ENCODE results near the gene CDKAL1. TPM values are rescaled to one million over a fixed set of nuclear protein-coding genes. Genes with fewer than 3 reads are reported as not detected.
"Not testable (repeated sequence)": the region's sequence is repeated elsewhere in the genome, so short reads cannot be mapped to it uniquely, and the experiment has no call there.

Gene CDKAL1
- total RNA-seq, 5 donors from 2014 or later (not counting 1 experiment from before 2014, with no cell fraction given), result 18.8 to 29.9 (median 20.5) TPM

DNA sequence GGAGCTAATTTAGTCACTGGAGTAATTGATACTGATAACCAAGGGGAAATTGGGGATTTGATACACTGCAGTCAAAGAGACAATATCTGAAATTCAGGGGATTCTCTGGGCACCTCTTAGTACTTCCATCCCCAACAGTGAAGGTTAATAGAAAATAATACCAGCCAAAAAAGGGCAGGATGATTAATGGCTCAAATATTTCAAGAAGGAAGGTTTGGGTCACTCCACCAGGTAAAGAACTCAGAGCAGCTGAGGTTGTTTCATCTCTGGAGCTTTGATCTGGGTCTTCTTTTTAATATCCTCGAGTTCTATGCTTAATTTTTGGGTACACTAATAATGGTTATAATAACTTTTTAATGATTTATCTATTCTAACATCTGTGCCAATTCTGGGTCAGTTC, 70.8 kb downstream of the CDKAL1 start:
- no peak overlapping the region for H3K27ac Mint-ChIP-seq
- peaks cover 0 to 4% (median 0%) of the 10 kb centered on the region in 3 donors for H3K9me3 Mint-ChIP-seq
- H3K36me3 Mint-ChIP-seq, result peaks cover 50% of the 10 kb centered on the region
- Histone ChIP-seq H3K27me3 (replicated peaks in 1 of 2; ENCODE audit: control insufficient read depth in 2 of 2, extremely low read depth in 1 of 2, insufficient read depth in 2 of 2, low read length in 1 of 2) (no peaks in the 10 kb centered on the region), H3K27ac (ENCODE audit: low read length) (no peak overlapping the region), H3K36me3 (ENCODE audit: control insufficient read depth in 2 of 2, extremely low read depth in 1 of 2, insufficient read depth in 1 of 2, low read length in 1 of 2) (peaks cover 0 to under 1% of the 10 kb centered on the region in 2 donors), H3K9me3 (no peaks in the 10 kb centered on the region), H3K4me3 (ENCODE audit: control insufficient read depth in 1 of 2, extremely low read depth in 1 of 2, low read length in 1 of 2) (no peak overlapping the region), H3K4me1 (ENCODE audit: control insufficient read depth in 1 of 2, extremely low read depth in 1 of 2, insufficient read depth in 2 of 2, low read length in 2 of 2) (no peaks in the 10 kb centered on the region)
- H3K4me3 Mint-ChIP-seq, result no peak overlapping the region
- peaks cover 0 to 8% (median 0%) of the 10 kb centered on the region in 3 donors for H3K4me1 Mint-ChIP-seq
- ATAC-seq (replicated peaks in 1 of 4) (no peak), DNase-seq (no peak)
- ChIA-PET POLR2A (no interaction called here), CTCF (no interaction called here)
- no CpG with 5 or more reads among the region's 1 CpG for WGBS (ENCODE audit: insufficient coverage)
- H3K27me3 Mint-ChIP-seq, result no peaks in the 10 kb centered on the region

DNA sequence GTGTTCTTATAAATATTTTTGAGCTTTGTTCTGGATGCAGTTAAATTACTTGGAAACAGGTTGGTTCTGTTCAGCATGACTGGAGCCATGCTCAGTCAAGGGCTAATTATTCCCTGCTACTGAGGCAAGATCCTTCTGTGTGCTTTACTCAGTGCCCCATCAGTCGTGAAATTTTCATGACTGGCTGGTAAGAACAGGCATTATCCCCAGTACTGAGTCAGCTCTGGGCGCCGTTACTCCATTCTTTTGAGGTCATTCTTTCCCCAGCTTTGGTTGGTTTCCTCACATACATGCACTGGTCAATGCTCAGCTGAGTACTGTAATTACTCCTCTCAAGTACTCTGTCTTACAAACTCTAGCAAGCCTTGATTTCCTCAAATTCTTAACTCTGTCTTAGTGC, 71.3 kb downstream of the CDKAL1 start:
- Histone ChIP-seq H3K27me3 (replicated peaks in 1 of 2; ENCODE audit: control insufficient read depth in 2 of 2, extremely low read depth in 1 of 2, insufficient read depth in 2 of 2, low read length in 1 of 2) (no peaks in the 10 kb centered on the region), H3K4me1 (ENCODE audit: control insufficient read depth in 1 of 2, extremely low read depth in 1 of 2, insufficient read depth in 2 of 2, low read length in 2 of 2) (no peaks in the 10 kb centered on the region), H3K9me3 (no peaks in the 10 kb centered on the region), H3K36me3 (ENCODE audit: control insufficient read depth in 2 of 2, extremely low read depth in 1 of 2, insufficient read depth in 1 of 2, low read length in 1 of 2) (no peaks in the 10 kb centered on the region), H3K27ac (ENCODE audit: low read length) (no peak overlapping the region), H3K4me3 (ENCODE audit: control insufficient read depth in 1 of 2, extremely low read depth in 1 of 2, low read length in 1 of 2) (no peak overlapping the region)
- CTCF ChIA-PET, result no interaction called here
- no peaks in the 10 kb centered on the region for H3K27me3 Mint-ChIP-seq
- ATAC-seq (replicated peaks in 1 of 4) (no peak), DNase-seq (no peak)
- peaks cover 0 to 8% (median 0%) of the 10 kb centered on the region in 3 donors for H3K9me3 Mint-ChIP-seq
- H3K4me3 Mint-ChIP-seq, result no peak overlapping the region
- H3K27ac Mint-ChIP-seq, result no peak overlapping the region
- POLR2A ChIA-PET, result no interaction called here
- H3K4me1 Mint-ChIP-seq, result peaks cover 0 to 8% (median 0%) of the 10 kb centered on the region in 3 donors
- 97% methylated on average over 3 of the region's 3 CpGs for WGBS (ENCODE audit: insufficient coverage)
- peaks cover 54% of the 10 kb centered on the region for H3K36me3 Mint-ChIP-seq

DNA sequence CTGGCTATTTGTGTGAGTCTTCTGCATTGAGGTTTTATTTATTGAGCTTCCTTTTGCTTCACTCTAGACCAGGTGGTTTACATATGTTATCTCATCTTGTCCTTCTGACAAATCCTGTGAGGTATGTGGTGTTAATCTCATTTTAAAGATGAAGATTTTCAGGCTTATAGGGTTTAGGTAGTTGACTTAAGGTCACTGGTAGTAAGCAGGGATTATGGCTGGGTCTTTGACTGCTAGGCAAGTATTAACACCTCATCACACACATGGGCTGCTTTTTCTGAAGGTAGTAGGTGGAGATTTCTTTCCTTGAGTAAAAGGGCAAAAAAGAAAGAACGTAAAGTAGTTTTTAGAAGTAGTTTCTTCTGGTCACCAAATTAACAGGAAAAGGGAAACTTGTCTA, 72.6 kb downstream of the CDKAL1 start:
- H3K27ac Mint-ChIP-seq, result no peak overlapping the region
- no CpG with 5 or more reads among the region's 1 CpG for WGBS (ENCODE audit: insufficient coverage)
- no peak overlapping the region for H3K27ac ChIP-seq (ENCODE audit: low read length)
- no peak overlapping the region for H3K4me3 Mint-ChIP-seq
- peaks cover 0 to 3% (median under 1%) of the 10 kb centered on the region in 3 donors for H3K4me1 Mint-ChIP-seq
- H3K36me3 ChIP-seq (ENCODE audit: control insufficient read depth in 2 of 2, extremely low read depth in 1 of 2, insufficient read depth in 1 of 2, low read length in 1 of 2), result no peaks in the 10 kb centered on the region
- DNase-seq (no peak), ATAC-seq (replicated peaks in 1 of 4) (no peak)
- no peaks in the 10 kb centered on the region for H3K9me3 ChIP-seq
- no peaks in the 10 kb centered on the region for H3K4me1 ChIP-seq (ENCODE audit: control insufficient read depth in 1 of 2, extremely low read depth in 1 of 2, insufficient read depth in 2 of 2, low read length in 2 of 2)
- H3K9me3 Mint-ChIP-seq, result peaks cover 0 to 8% (median 0%) of the 10 kb centered on the region in 3 donors
- POLR2A ChIA-PET, result interaction anchor here (0.6 kb wide), 2 partner anchors 150 to 523 kb away, joined by 3 to 5 read pairs; no protein-coding TSS in a partner anchor
- H3K4me3 ChIP-seq (ENCODE audit: control insufficient read depth in 1 of 2, extremely low read depth in 1 of 2, low read length in 1 of 2), result no peak overlapping the region
- CTCF ChIA-PET, result no interaction called here
- no peaks in the 10 kb centered on the region for H3K27me3 ChIP-seq (replicated peaks in 1 of 2; ENCODE audit: control insufficient read depth in 2 of 2, extremely low read depth in 1 of 2, insufficient read depth in 2 of 2, low read length in 1 of 2)
- peaks cover 50% of the 10 kb centered on the region for H3K36me3 Mint-ChIP-seq
- no peaks in the 10 kb centered on the region for H3K27me3 Mint-ChIP-seq

DNA sequence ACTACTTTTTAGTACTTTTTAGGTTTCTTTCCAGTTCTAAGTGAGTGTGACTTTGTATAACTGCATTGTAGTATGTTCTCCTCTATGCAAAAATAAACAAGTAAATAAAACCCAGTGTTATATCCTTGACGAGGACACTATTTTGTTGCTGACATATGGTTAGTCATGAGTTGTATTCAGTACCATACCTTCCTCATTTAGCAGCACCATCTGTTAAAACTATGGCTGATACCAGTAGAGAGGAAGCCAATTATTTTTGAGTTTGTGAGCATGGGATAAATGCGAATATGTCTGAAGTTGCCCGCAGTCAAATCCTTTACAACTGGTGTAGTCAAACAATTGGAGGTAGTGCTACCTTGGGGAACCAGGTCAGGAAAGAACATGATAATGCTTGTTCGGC, 74.1 kb downstream of the CDKAL1 start:
- Histone ChIP-seq H3K27ac (ENCODE audit: low read length) (no peak overlapping the region), H3K9me3 (no peaks in the 10 kb centered on the region), H3K27me3 (replicated peaks in 1 of 2; ENCODE audit: control insufficient read depth in 2 of 2, extremely low read depth in 1 of 2, insufficient read depth in 2 of 2, low read length in 1 of 2) (no peaks in the 10 kb centered on the region), H3K4me1 (ENCODE audit: control insufficient read depth in 1 of 2, extremely low read depth in 1 of 2, insufficient read depth in 2 of 2, low read length in 2 of 2) (no peaks in the 10 kb centered on the region), H3K36me3 (ENCODE audit: control insufficient read depth in 2 of 2, extremely low read depth in 1 of 2, insufficient read depth in 1 of 2, low read length in 1 of 2) (no peaks in the 10 kb centered on the region), H3K4me3 (ENCODE audit: control insufficient read depth in 1 of 2, extremely low read depth in 1 of 2, low read length in 1 of 2) (no peak overlapping the region)
- ATAC-seq (replicated peaks in 1 of 4), result no peak
- peaks cover 0 to 8% (median 0%) of the 10 kb centered on the region in 3 donors for H3K9me3 Mint-ChIP-seq
- CTCF ChIA-PET, result no interaction called here
- H3K4me1 Mint-ChIP-seq, result peaks cover 0 to 11% (median 3%) of the 10 kb centered on the region in 3 donors
- no peak for DNase-seq
- POLR2A ChIA-PET, result no interaction called here
- no peak overlapping the region for H3K4me3 Mint-ChIP-seq
- no peak overlapping the region for H3K27ac Mint-ChIP-seq
- no peaks in the 10 kb centered on the region for H3K27me3 Mint-ChIP-seq
- peaks cover 47% of the 10 kb centered on the region for H3K36me3 Mint-ChIP-seq
- WGBS (ENCODE audit: insufficient coverage), result 100% methylated on average over 2 of the region's 4 CpGs

DNA sequence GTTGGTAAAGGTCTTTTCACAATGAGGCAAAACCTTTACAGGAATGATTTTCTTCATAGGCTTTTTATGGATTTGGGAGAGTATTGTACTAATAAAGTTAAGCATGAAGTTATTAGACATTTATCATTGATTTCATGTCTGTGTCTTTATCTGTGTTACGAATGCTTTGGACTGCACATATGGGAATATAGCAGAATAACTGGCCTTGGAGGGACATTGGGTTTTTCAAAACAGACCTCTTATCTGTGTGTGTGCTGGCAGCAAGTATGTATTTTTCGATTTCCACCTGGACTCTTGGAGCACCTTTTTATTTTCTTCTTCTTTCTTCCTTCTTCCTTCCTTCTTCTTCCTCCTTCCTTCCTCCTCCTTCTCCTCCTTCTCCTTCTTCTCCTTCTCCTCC, 74.6 kb downstream of the CDKAL1 start:
- CTCF ChIA-PET, result no interaction called here
- Histone ChIP-seq H3K36me3 (ENCODE audit: control insufficient read depth in 2 of 2, extremely low read depth in 1 of 2, insufficient read depth in 1 of 2, low read length in 1 of 2) (no peaks in the 10 kb centered on the region), H3K9me3 (no peaks in the 10 kb centered on the region), H3K4me3 (ENCODE audit: control insufficient read depth in 1 of 2, extremely low read depth in 1 of 2, low read length in 1 of 2) (no peak overlapping the region), H3K27me3 (replicated peaks in 1 of 2; ENCODE audit: control insufficient read depth in 2 of 2, extremely low read depth in 1 of 2, insufficient read depth in 2 of 2, low read length in 1 of 2) (no peaks in the 10 kb centered on the region), H3K27ac (ENCODE audit: low read length) (no peak overlapping the region), H3K4me1 (ENCODE audit: control insufficient read depth in 1 of 2, extremely low read depth in 1 of 2, insufficient read depth in 2 of 2, low read length in 2 of 2) (no peaks in the 10 kb centered on the region)
- H3K27ac Mint-ChIP-seq, result no peak overlapping the region
- H3K36me3 Mint-ChIP-seq, result peaks cover 48% of the 10 kb centered on the region
- peaks cover 0 to 8% (median 0%) of the 10 kb centered on the region in 3 donors for H3K9me3 Mint-ChIP-seq
- no peak for ATAC-seq (replicated peaks in 1 of 4)
- POLR2A ChIA-PET, result no interaction called here
- peaks cover 0 to 12% (median 3%) of the 10 kb centered on the region in 3 donors for H3K4me1 Mint-ChIP-seq
- no peak for DNase-seq
- H3K27me3 Mint-ChIP-seq, result no peaks in the 10 kb centered on the region
- no peak overlapping the region for H3K4me3 Mint-ChIP-seq
- no CpG with 5 or more reads among the region's 2 CpGs for WGBS (ENCODE audit: insufficient coverage)

DNA sequence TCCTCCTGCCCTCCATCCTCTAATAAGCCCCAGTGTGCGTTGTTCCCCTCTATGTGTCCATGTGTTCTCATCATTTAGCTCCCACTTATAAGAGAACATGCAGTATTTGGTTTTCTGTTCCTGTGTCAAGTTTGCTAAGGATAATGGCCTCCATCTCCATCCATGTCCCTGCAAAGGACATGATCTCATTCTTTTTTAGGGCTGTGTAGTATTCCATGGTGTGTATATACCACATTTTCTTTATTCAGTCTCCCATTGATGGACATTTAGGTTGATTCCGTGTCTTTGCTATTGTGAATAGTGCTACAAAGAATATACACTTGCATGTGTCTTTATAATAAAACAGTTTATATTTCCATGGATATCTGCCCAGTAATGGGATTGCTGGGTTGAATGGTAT, 75.7 kb downstream of the CDKAL1 start:
- H3K4me1 Mint-ChIP-seq, result peaks cover 0 to 15% (median 3%) of the 10 kb centered on the region in 3 donors
- H3K27me3 ChIP-seq (replicated peaks in 1 of 2; ENCODE audit: control insufficient read depth in 2 of 2, extremely low read depth in 1 of 2, insufficient read depth in 2 of 2, low read length in 1 of 2); ATAC-seq (replicated peaks in 1 of 4); H3K27me3 Mint-ChIP-seq; H3K27ac ChIP-seq (ENCODE audit: low read length); H3K4me3 ChIP-seq (ENCODE audit: control insufficient read depth in 1 of 2, extremely low read depth in 1 of 2, low read length in 1 of 2); H3K4me3 Mint-ChIP-seq; H3K9me3 Mint-ChIP-seq; H3K9me3 ChIP-seq; CTCF ChIA-PET; H3K36me3 ChIP-seq (ENCODE audit: control insufficient read depth in 2 of 2, extremely low read depth in 1 of 2, insufficient read depth in 1 of 2, low read length in 1 of 2); H3K27ac Mint-ChIP-seq; H3K4me1 ChIP-seq (ENCODE audit: control insufficient read depth in 1 of 2, extremely low read depth in 1 of 2, insufficient read depth in 2 of 2, low read length in 2 of 2); DNase-seq: not testable (repeated sequence)
- H3K36me3 Mint-ChIP-seq, result peaks cover 45% of the 10 kb centered on the region
- WGBS (ENCODE audit: insufficient coverage), result no CpG with 5 or more reads among the region's 2 CpGs
- POLR2A ChIA-PET, result interaction anchor here in 1 of 2 donors (0.6 kb wide), 1 partner anchor 370 kb away, joined by 4 read pairs; no protein-coding TSS in a partner anchor

Measured in T-cell (primary cell).